K562 treated with DMSO at 1 percent for 12 hours (cell line): ENCODE measurements around the gene RRP9. TPM values are rescaled to one million over a fixed set of nuclear protein-coding genes. Genes with fewer than 3 reads are reported as not detected.

Source experiments
- total RNA-seq: library from RNA; unstranded; fragments of 300-600 nt; gene quantifications from 2 replicates; pipeline ENCODE4 v1.2.3, GENCODE V29; 2022; ENCODE audit not compliant: insufficient read depth

Gene RRP9
- total RNA-seq = 13.1 and 22.7 TPM in 2 replicates

DNA sequence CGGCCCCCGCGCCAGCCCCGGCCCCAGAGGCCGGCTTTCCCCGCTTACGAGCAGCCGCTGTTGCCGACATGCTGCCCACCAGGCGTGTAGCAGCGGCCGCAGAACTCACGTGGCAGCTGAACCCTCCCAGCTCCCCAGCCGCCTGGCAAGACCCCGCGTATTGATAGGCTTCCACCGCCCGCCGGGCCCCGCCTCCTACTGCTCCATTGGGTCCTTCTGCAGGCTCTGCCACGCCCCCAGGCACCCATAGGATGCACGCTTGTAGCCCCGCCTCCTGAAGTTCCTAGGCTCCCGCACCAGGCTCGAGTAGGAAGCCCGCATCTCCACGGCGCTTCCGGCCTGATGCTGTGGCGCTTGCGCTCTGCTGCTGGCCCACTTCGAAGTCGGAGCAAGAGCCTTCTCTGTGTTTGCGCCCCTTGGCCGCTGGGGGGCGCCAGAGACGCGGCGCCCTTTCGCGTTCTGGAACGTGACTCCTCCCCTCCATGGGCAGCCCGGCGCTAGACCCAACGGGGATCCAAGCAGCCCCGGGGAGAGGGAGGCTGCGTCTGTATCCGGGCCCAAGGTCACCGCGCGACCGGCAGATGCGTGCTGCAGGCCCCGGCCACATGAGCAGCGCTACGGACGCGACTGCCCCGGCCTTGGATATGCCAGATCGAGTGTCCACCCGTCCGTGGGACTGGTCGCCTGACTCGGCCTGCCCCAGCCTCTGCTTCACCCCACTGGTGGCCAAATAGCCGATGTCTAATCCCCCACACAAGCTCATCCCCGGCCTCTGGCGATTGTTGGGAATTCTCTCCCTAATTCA, at the start of gene RRP9, which contains the start of gene PARP3:
Gene RRP9, minus strand, starts transcription at position 107 of the 805 bp plus-strand sequence. Its CDS starts 37 bp downstream, at position 70.
Gene PARP3, plus strand, starts transcription at position 566 of the 805 bp plus-strand sequence. CDS start 993 bp downstream, outside the sequence.

DNA sequence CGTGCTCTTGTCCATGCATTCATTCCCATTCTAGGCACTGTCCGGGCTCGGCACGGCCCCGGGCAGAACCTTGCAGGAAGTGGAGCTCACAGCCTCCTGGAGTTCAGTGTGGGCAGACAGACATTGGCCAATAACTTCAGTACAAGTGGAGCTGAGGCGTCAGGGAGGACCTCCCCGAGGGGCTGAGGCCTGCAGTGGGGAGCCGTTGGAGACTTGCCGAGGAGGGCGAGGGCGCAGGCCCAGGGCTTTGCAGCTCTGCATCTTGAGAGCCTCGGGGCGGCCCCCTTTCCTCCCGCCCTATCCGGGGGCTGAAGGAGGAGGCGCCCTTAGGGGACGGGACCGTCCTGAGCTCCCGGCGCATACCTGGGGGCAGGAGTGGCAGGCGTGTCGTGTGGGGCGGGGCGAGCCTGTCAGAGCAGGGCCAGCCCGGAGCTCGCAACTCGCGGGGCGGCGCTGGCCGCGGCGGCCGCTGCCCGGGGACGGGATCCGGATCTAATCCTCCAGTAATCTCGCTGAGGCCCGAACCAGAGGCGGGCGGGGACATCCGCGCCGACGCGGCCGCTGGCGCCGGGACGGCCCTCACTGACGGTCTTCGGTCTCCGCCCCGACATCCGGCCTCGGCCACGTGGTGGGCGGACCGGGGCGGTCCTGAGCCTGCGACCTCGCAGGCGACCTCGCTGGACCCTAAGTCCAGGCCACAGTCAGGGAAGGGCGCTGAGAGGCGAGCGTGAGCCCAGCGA, 41.3 kb upstream of the RRP9 start, which contains the start of gene ACY1:
Gene ACY1, plus strand, starts transcription at position 698 of the 740 bp plus-strand sequence. CDS start 530 bp downstream, outside the sequence.

DNA sequence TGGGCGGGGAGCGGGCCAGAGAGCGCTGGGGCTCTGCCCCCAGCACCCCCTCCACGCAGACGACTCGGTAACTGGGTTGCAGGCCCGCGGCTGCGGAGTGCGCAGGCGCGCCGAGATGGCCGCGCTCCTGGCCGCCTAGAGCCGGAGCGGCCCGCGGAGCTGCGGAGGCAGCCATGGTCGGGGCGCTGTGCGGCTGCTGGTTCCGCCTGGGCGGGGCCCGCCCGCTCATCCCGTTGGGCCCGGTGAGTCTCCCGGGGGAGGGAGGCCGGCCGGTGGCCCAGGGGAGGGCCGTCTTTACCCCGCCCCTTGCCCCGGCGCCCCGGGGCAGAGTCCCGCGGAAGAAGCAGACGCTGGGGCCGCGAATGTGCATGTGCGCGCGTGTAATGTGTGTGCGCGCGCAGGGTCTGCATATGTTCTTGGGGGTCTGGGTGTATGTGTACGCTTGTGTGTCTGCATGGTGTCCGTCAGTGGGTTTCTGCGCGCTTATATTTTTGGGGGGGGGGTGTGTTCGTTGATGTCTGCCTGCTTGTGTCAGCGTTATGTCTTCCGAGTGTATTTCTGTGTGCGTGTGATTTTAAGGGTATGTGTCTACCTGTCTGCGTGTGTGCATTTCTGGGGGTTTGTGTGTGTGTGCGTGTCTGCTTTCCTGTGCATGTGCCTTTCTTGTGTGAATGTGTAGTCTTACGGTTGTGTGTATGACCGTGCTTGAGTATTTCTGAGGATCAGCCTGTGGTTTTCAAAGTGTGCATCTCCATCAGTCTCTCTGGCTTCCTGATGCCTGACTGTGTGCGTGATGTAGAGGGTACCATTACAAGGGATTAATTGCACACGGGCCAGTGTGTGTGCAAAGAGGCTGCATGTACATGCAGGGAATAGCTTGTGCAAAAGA, 33.5 kb upstream of the RRP9 start, which contains the start of gene ABHD14A:
Gene ABHD14A, plus strand, starts transcription at position 102 of the 889 bp plus-strand sequence. Its CDS starts 72 bp downstream, at position 174.

DNA sequence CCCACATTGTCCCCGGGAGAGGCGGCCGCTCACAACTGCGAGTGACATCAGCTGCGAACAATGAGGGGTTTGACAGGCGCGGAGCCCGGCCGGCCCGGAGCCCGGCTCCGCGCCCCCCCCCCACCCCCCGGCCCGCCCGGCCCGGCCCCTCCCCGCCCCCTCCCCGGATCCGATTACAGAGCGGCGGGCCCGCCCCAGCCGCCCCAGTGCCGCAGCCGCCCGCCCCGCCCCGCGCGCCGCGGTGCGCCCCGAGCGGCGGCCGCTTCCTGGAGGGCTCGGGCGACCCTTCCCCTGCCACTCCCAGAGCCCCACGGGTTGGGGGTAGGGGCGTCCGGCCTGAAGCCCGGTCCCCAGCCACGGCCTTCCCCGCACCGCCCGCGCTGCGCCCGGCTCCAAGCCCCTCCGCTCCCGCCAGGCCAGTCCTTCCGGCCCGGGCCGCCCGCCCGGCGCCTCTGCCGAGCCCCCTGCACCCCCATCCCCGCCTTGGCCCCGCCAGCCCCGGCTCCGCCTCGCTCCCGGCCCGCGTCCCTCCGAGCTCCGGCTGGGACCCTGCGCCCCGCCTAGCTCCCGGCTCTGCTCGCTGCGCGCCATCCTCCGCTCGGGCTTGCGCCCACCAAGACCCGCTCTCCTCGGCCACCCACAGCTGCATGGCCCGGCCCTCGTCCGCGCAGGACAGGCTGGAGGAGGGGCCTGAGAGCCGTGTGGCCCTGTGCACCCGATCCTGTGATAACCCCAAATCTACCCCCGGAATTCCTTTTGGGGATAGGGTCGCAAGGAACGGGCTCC, 25.9 kb upstream of the RRP9 start, which contains the start of gene PCBP4:
Gene PCBP4, minus strand, starts transcription at position 71 of the 786 bp plus-strand sequence. CDS start 6,214 bp downstream, outside the sequence.

DNA sequence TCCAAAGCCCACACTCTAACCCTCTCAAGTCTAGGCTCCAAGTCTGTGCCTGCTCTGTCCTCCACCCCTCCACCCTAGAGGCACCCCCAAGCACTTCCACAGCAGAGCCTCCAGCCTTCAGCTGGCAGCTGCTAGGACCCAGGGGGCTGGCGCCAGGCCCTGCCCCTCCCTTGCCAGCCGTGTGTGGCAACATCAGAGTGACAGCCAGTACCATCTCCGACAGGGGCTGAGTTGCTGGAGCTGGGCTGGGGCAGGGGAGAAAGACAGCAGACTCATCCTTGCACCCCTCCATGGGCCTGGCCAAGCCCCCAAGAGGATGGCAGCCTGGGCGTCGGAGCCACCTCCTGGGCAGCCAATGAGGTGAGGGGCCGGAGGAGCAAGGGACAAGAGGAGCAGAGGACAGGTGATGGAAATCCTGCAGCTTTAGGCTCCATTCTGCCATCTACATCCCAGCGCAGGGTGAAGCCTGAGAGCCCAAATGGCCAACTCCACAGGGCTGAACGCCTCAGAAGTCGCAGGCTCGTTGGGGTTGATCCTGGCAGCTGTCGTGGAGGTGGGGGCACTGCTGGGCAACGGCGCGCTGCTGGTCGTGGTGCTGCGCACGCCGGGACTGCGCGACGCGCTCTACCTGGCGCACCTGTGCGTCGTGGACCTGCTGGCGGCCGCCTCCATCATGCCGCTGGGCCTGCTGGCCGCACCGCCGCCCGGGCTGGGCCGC, 13.6 kb upstream of the RRP9 start, which contains the start of gene GPR62:
Gene GPR62, plus strand, starts transcription at position 207 of the 718 bp plus-strand sequence. Its CDS starts 272 bp downstream, at position 479.

Other genes starting within 250 kb of the RRP9 start
- gene GRM2, start 234.8 kb downstream of the RRP9 start, total RNA-seq = 0.44 TPM in 1 of 2 replicates, not detected in the other
- not detected in 2 replicates for gene IQCF6, start 162.7 kb downstream of the RRP9 start, total RNA-seq
- gene IQCF2, start 80.3 kb downstream of the RRP9 start, total RNA-seq = not detected in 2 replicates
- gene IQCF5, start 66.3 kb downstream of the RRP9 start, total RNA-seq = not detected in 2 replicates
- gene IQCF1, start 38.6 kb downstream of the RRP9 start, total RNA-seq = not detected in 2 replicates
- gene PARP3, start 459 bp upstream of the RRP9 start, total RNA-seq = 2.6 and 5.7 TPM in 2 replicates
- not detected in 2 replicates for gene GPR62, start 13.5 kb upstream of the RRP9 start, total RNA-seq
- 10.2 and 14.6 TPM in 2 replicates for gene PCBP4, start 25.6 kb upstream of the RRP9 start, total RNA-seq
- gene ABHD14B, start 32.1 kb upstream of the RRP9 start, total RNA-seq = 44.1 and 66.9 TPM in 2 replicates
- 18.7 and 22.9 TPM in 2 replicates for gene ABHD14A, start 33.2 kb upstream of the RRP9 start, total RNA-seq
- gene ACY1, start 41.6 kb upstream of the RRP9 start, total RNA-seq = 37.6 and 46.6 TPM in 2 replicates
- gene RPL29, start 54.0 kb upstream of the RRP9 start, total RNA-seq = 2,362 and 2,887 TPM in 2 replicates
- 3.5 and 8.1 TPM in 2 replicates for gene DUSP7, start 114.7 kb upstream of the RRP9 start, total RNA-seq
- 22.4 and 25.5 TPM in 2 replicates for gene POC1A, start 212.5 kb upstream of the RRP9 start, total RNA-seq